Hematopoietic multipotent progenitor cell treated with erythropoietin and hydrocortisone succinate and interleukin-3 and kit ligand, for 4 days (in vitro differentiated cells): ENCODE data around the gene RFX8.
A peak's percentile ranks its signal among the peaks of the same experiment; 100 is the strongest.
"Not testable (repeated sequence)": the region's sequence is repeated elsewhere in the genome, so short reads cannot be mapped to it uniquely, and the experiment has no call there.

Experiments
- DNase-seq: peaks from one replicate; pipeline ENCODE4 v3.0.0-alpha.2; 2015

RFX8 gene

DNA sequence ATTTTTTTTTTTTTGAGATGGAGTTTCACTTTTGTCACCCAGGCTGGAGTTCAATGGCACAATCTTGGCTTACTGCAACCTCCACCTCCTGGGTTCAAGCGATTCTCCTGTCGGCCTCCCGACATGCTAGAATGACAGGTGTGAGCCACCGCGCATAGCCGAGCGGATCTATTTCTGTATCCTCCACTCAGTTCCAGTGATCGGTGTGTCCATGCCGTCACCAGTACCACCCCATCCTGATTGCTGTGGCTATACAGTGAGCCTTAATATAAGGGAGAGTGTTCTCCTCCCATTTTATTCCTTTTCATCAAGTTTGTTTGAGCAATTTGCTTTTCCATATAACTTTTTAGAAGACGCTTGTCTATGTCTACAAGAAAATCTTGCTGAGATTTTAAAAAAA lies 35.2 kb downstream of the RFX8 start:
- DNase-seq = no peak

GRCh38 chr2:101438555-101438954 lies 36.4 kb downstream of the RFX8 start:
- not testable (repeated sequence) for DNase-seq

DNA sequence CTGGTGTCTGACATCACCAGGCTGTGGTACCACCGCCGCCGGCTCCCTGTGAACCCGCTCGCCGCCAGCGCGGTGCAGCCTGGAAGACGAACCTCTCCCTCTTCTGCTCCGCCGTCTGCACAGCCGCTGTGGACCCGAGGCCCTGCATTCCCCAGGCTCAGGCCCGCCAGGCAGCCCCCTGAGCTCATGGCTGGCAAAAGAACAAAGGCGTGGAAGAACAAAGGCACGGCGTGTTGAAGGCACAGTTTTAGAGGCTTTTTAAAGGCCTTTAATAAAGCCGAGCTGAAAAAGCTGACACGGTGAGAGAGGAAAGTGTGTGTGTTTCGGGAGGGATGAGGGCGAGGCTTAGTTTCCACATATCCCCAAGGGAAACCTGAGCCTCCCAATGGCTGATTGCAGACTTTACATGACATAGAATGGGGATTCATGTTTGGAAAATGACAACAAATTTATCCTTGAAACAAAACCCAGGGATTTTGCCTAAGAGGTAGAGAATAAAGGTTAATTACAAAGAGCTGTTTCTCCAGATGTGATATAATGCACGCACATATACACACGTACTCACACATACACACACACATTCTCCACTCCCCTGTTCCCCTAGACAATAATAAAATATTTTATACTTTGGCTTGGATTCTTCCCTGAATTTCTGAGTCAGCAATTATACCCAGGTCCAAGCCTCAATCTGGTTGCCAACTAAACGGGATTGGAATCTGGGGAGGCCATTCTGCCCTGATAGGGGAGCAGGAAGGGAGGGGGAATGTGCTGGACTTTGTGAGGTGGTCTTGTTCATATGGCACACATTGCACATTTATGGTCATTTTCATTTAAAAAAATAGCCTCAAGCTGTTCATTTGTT lies 39.7 kb downstream of the RFX8 start:
- no peak for DNase-seq

DNA sequence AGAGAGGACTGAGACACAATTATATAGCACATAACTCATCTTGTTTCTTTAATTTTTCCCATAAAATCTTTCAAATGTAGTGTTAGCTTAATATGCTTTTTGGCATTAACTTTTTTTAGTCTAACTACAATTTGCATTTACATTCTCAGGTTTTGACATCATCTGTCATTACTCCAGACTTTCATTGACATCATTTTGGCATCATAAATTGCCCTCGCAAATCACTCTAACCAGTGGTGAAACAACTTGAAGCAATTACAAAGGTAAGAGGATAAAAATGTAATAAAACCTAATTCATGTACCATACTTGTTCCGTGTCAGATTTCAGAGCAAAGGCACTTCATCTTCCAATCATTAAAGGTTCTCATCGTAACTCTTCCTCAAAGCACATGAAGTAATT lies 41.4 kb downstream of the RFX8 start:
- DNase-seq = no peak

GRCh38 chr2:101432411-101433181 lies 42.3 kb downstream of the RFX8 start:
- DNase-seq = peak; percentile 40

DNA sequence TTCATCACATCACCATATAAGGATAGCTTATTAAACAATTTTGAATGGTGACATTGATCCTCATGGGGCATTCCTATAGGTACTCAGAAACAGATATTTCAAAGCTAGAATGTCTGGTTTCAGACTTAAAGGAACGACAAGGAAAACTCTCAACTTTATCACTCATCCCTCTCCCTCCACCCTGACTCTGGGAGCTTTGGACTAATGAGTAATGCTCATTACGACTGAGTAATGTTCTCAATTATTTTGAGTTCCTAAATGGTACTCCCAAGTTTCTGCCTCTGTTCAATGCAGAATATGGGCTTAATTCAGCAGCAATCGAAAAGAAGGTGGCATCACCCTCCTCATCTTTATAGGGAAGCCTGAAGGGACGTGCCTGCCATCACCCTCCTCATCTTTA lies 43.4 kb downstream of the RFX8 start:
- DNase-seq = no peak

GRCh38 chr2:101430156-101430555 lies 44.8 kb downstream of the RFX8 start:
- no peak for DNase-seq

DNA sequence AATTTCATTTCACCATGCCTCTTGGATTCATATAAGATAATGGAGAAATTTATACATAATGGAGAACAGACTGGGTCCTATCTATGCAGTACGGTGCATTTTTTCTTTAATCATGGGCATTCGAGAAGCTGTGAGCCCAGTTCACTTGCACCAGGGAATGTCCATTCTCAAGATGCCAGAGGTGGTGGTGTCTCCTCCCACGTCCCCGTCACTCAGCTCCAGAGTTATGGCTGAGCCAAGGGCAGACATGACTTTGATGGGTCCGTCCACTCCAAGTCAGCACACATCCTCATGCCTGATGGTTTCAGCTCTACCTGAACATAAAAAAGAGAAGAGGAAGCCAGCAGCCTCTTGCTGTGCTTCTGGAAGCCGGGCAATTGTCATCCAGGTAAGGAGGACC lies 45.5 kb downstream of the RFX8 start:
- no peak for DNase-seq

- DNase-seq = no peak
Measured at GRCh38 chr2:101428422-101429176, 46.3 kb downstream of the RFX8 start.

DNA sequence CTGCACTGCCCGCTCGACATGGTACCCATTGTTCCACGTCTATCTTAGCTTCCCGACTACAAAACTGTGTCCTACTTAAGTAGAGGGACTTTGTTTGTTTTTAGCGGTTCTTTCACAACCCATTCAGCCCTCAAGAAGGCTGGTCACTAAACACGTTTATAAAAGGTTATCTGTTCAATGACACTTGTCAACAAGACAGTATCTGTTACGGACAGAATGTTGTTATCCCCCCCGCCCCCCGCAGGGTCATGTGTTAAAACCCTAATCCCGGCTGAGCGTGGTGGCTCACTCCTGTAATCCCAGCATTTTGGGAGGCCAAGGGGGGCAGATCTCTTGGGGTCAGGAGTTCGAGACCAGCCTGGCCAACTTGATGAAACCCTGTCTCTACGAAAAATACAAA lies 47.2 kb downstream of the RFX8 start:
- DNase-seq = no peak

- DNase-seq = no peak
Measured at GRCh38 chr2:101427240-101427639, 47.7 kb downstream of the RFX8 start.

DNA sequence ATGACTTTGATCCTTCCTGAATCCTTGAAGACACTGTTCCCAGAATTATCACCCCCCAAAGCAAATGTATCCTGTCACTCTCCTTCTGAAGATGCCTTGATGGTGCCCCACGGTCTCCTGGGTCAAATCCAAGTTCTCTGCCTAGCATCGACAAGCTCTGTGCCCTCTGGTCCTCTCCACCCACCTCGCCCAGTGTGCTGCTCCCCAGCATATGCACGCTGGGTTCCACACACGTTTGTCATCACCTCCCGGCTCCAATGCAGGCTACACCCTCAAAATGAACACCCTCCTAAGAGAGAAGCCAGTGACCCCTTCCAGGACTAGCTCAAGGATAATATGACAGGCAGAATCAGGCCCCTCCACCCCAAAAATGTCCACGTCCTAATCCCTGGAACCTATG lies 48.1 kb downstream of the RFX8 start:
- no peak for DNase-seq

- DNase-seq = no peak
Measured at GRCh38 chr2:101420623-101421022, 54.3 kb downstream of the RFX8 start.

DNA sequence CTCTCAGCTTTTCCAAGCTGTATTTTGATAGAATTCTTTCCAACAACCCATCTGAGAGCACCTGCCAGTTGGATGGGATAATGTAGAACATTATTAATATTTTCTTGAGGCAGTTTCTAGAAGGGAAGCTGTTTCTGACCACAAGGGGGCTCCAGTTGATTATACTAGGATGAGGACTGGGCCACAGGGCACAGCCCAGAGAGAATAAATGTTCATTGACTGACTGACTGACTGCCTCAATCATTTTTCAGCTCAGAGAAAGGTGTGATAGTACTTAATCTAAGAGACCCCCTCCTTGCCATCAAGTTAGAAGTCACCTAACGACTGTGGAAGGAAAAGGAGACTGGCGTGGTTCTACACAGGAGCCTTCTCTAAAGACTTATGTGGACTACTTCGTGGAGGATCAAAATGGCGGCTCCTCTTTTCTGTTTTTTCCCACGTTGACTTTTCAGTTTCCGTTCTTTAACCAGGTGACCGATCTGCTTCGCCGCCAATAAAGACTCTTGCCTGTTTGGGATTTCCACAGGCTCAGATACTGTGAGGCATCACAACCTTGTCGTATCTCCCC lies 55.7 kb downstream of the RFX8 start:
- DNase-seq = peak; percentile 88

DNA sequence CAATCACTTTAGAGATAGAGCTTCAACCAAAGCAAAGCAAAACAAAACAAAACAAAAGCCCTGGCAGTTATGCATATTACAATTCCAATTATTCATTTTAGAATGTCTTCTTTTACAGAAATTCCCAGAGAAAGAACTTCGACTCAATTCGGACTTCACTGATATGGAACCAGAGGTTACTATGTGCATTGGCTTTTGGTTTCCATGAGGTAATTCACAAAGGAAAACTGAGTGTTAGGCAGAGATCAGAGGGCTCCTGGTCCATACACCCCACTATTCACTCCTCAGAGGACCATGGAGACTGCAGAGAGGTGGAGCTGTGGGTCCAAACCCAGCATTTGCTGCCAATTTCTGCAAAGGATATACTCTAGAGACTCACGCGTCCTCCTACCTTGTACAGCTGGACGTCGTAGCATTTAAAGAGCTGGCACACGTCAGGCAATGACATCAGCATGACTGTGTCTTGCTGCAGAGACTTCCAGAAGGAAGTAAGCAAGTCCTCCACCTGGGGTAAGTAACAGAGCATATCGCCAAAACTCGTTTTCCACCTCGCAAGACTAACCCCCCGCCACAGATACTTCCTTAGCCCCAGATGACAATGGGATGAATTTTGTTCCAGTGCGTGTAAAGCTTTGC lies 56.3 kb downstream of the RFX8 start:
- DNase-seq = no peak

DNA sequence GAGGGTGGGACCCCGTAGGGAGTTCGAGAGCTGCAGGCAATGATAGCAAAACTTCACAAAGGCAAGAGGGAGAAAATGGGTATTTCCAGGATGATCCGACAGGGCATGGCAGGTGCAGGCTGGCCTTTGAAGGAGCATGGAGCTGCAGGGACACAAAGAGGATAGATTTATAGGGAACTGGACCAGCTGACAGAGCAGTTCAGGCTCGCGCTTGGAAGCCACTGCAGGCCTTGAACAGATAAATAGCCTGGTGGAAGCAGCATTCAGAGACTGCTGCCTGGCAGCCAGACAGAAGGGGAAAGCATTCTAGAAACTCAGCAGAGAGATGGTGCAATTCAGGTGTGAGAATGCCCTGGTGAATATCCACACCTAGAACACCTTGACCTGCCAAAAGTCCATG lies 58.3 kb downstream of the RFX8 start:
- no peak for DNase-seq

DNA sequence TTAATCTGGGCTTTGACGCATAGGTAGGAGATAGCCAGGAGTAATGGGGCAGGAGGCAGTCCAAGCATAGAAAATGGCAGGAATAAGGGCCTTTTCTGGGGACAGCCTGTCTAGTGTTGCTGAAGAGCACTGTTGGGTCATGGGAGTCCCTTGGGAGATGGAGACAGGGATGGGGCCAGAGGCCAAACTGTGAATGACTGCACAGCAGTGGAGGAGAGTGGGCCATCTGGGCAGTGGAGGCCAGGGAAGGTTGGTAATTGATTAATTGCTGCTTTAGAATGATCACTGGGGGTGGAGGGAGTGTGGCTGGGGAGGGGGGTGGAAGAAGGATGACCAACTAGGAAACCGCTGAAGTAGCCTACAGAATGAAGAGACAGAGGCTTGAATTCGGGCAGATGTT lies 59.0 kb downstream of the RFX8 start:
- no peak for DNase-seq

GRCh38 chr2:101415220-101415619 lies 59.7 kb downstream of the RFX8 start:
- no peak for DNase-seq

GRCh38 chr2:101412092-101412694 lies 62.7 kb downstream of the RFX8 start:
- no peak for DNase-seq

GRCh38 chr2:101410746-101411145 lies 64.2 kb downstream of the RFX8 start:
- DNase-seq = no peak

GRCh38 chr2:101410114-101410513 lies 64.8 kb downstream of the RFX8 start:
- no peak for DNase-seq

DNA sequence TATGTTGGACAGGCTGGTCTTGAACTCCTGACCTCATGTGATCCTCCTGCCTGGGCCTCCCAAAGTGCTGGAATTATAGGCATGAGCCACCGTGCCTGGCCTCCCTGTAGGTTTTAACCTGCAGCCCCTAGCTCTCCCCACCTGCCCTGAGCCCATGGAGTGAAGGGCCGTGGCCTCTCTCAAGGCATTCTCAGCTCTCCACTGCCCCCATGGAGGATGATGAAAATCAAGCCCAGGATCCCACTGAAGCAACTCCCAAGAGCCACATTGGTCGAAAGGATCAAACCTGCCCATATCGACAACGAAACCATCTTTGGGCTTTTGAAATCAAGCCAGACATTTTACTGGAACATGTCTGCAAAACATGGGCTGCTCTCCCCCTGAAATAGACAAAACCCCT lies 65.2 kb downstream of the RFX8 start:
- no peak for DNase-seq
